Transverse colon (tissue), 4 donors: ENCODE measurements around the gene CRAT. TPM values are rescaled to one million over a fixed set of nuclear protein-coding genes. Genes with fewer than 3 reads are reported as not detected.

Source experiments
- DNase-seq: peaks from one replicate; pipeline ENCODE4 v3.0.0-alpha.2; 2019
- H3K27ac ChIP-seq, 4 donors: fragments of 200-600 bp; sonication (generic); 2 replicates each; pipeline ENCODE4 v1.5.1; 2016 to 2018; ENCODE audit warnings: inconsistent platforms in 4 of 4
- H3K27me3 ChIP-seq: fragments of 200-600 bp; sonication (generic); 2 replicates; pipeline ENCODE4 v1.5.1; 2017; ENCODE audit warnings: inconsistent platforms
- H3K36me3 ChIP-seq, 4 donors: fragments of 200-600 bp; sonication (generic); 2 replicates each; pipeline ENCODE4 v1.5.1; 2017 to 2019; ENCODE audit warnings: inconsistent platforms in 4 of 4
- H3K4me1 ChIP-seq, 4 donors: fragments of 200-600 bp; sonication (generic); 2 replicates each; pipeline ENCODE4 v1.5.1; 2017 to 2020; ENCODE audit warnings: inconsistent platforms in 4 of 4
- H3K4me3 ChIP-seq, 4 donors: fragments of 200-600 bp; sonication (generic); 1 replicate in 1 of 4; 2 replicates in 3 of 4; pipeline versions ENCODE4 v1.5.1 to v1.6.1; 2017 to 2019; ENCODE audit warnings: inconsistent platforms in 4 of 4
- H3K9me3 ChIP-seq, 2 donors: fragments of 200-600 bp; sonication (generic); 2 replicates each; pipeline ENCODE4 v1.5.1; 2017 to 2019; ENCODE audit warnings: inconsistent platforms in 2 of 2
- EP300 ChIP-seq: sonication (generic); formaldehyde crosslinking; IDR thresholded peaks from one replicate; pipeline ENCODE4 v1.6.1; 2017; ENCODE audit warnings: antibody characterized with exemption, low read depth
- POLR2A ChIP-seq: fragments of 450-650 bp; IDR thresholded peaks from one replicate; pipeline ENCODE4 v1.6.1; 2016; ENCODE audit warnings: antibody characterized with exemption, mild to moderate bottlenecking, moderate library complexity
- POLR2AphosphoS5 ChIP-seq, 3 donors: sonication (generic); formaldehyde crosslinking; IDR thresholded peaks; one replicate each; pipeline ENCODE4 v1.6.1; 2016; ENCODE audit warnings: antibody characterized with exemption in 3 of 3
- WGBS, 2 donors: methylation state at CpG; one replicate each; pipeline ENCODE4 v1.1.5; 2018; ENCODE audit warnings: low coverage in 1 of 2; 5-methylcytosine and 5-hydroxymethylcytosine counted together
- in situ Hi-C, 4 donors: fragments of 200-750 bp; cut with MboI; loops; one replicate each; pipeline versions ENCODE4 v1.15.0 to v1.15.1; 2017; ENCODE audit warnings: low sequenced_read_pairs in 3 of 4, low pct_ligation_motif_present in 1 of 4, low pct_unique_long_range_greater_than_20kb in 1 of 4
- intact Hi-C: fragments of 100-400 bp; cut with DNase I; formaldehyde crosslinking; loops from one replicate; pipeline ENCODE4 v1.15.1; 2023; ENCODE audit warnings: low total_unique reads
- total RNA-seq, 4 donors: library from RNA; depleted of rRNA; stranded (reverse); fragments of >200 nt; gene quantifications; one replicate each; pipeline ENCODE4 v1.1.0, GENCODE V29; 2016
- TF ChIP-seq, protein P1 (sequence below), 5 experiments: fragments of 200-600 bp in 3 of 5; fragments of 450-650 bp in 2 of 5; sonication (generic) in 3 of 5; IDR thresholded peaks; 1 replicate in 2 of 5; 2 replicates in 3 of 5; pipeline ENCODE4 v1.5.1; 2016 to 2017; ENCODE audit warnings: antibody characterized with exemption in 5 of 5, inconsistent platforms in 3 of 5, mild to moderate bottlenecking in 2 of 5, moderate library complexity in 1 of 5

The CRAT gene
- total RNA-seq, 4 donors from 2014 or later: 124 to 161 (median 136) TPM

DNA sequence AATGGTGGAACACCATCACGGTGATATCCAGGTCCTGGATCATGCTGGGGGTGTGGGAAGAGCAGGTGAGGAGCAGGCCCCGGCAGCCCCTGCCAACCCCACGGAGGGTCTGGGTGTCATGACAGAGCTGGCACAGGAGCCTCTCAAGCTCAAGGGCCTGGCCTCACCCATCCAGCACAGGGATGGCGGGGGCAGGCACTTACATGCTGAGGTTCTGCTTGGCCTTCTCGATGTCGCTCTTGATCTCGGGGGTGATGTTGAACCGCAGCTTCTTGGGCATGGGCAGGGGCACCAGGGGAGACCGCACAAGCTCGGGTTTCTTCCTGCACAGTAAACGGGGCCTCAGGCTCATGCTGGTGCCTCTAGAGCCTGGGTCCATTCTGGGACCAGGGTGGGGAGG, 12.3 kb downstream of the CRAT start:
- no peak for TF ChIP-seq POLR2AphosphoS5 (IDR thresholded peaks at IDR 0.05)
- TF ChIP-seq, protein P1, sequence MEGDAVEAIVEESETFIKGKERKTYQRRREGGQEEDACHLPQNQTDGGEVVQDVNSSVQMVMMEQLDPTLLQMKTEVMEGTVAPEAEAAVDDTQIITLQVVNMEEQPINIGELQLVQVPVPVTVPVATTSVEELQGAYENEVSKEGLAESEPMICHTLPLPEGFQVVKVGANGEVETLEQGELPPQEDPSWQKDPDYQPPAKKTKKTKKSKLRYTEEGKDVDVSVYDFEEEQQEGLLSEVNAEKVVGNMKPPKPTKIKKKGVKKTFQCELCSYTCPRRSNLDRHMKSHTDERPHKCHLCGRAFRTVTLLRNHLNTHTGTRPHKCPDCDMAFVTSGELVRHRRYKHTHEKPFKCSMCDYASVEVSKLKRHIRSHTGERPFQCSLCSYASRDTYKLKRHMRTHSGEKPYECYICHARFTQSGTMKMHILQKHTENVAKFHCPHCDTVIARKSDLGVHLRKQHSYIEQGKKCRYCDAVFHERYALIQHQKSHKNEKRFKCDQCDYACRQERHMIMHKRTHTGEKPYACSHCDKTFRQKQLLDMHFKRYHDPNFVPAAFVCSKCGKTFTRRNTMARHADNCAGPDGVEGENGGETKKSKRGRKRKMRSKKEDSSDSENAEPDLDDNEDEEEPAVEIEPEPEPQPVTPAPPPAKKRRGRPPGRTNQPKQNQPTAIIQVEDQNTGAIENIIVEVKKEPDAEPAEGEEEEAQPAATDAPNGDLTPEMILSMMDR (IDR thresholded peaks at IDR 0.05): no peak
- no peak for TF ChIP-seq POLR2A
- no peak for TF ChIP-seq EP300
- DNase-seq: no peak
- Histone ChIP-seq H3K9me3 (no peaks in the 10 kb centered on the region), H3K27ac (no peak overlapping the region), H3K4me1 (peaks cover 0 to 7% (median 3%) of the 10 kb centered on the region in 4 donors), H3K4me3 (no peak overlapping the region), H3K27me3 (no peaks in the 10 kb centered on the region), H3K36me3 (peaks cover 0 to 19% (median 8%) of the 10 kb centered on the region in 4 donors)
- intact Hi-C loops: no loop called here
- WGBS, 2 donors: 89% methylated on average over 8 of the region's 11 CpGs; no CpG with 5 or more reads in 1 of the 2 donors
- in situ Hi-C loops: no loop called here

DNA sequence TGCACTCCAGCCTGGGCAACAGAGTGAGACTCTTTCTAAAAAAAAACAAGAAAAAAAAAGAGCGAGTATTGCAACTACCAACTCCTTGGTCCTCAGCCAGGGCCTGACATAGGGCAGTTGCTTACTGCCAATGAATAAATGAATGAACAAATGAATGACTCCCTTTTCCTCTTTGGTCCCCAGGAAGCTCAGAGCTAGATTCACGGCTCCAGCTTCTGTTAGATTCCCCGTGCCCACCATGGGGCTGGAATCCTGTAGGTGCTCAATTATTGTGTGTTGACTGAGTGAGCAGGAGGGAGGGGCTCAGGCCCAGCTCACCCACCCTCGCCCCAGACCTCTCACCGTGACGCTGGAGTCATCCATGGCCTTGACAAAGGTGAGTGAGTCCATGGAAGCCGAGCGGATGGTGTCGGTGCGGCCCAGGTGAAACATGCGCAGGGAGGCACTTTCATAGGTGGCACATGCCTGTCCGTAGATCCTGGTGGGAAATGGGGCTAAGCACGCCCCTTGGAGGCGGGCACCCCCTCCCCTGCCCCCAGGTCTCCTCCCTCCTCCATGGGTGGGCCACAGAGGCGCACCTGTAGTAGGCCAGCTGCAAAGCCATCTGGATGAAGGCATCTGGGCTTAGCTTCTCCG, 12.8 kb downstream of the CRAT start:
- TF ChIP-seq POLR2A (no peak), POLR2AphosphoS5 (IDR thresholded peaks at IDR 0.05) (no peak), EP300 (no peak)
- TF ChIP-seq, protein P1 (IDR thresholded peaks at IDR 0.05): no peak
- 90 to 93% methylated on average over 2 to 7 of the region's 16 CpGs for WGBS, 2 donors
- peaks cover 0 to 19% (median 8%) of the 10 kb centered on the region in 4 donors for H3K36me3 ChIP-seq

DNA sequence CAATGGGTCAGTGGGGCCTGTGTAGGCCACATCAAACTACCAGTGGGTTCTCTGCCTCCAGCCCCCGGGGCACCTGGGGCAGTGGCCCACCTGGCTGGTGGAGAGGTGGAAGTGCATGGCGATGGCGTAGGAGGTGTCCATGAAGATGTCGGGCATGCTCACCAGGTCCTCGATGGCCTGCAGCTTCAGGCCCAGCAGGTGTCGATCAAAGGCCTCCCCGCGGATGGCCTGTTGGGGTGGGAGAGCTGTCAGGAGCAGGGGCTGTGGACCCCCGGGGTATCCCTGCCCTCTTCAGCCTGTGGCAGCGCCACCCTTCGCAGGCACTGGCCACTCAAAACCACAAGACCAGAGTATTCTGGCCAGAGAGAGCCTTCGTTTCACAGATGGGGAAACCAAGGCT, 14.7 kb downstream of the CRAT start:
- TF ChIP-seq EP300: no peak
- TF ChIP-seq POLR2AphosphoS5 (IDR thresholded peaks at IDR 0.05): no peak
- TF ChIP-seq, protein P1 (IDR thresholded peaks at IDR 0.05): no peak
- TF ChIP-seq POLR2A: no peak
- no peaks in the 10 kb centered on the region for H3K4me1 ChIP-seq
- H3K27ac ChIP-seq: no peak overlapping the region
- no peak for DNase-seq
- H3K9me3 ChIP-seq: no peaks in the 10 kb centered on the region
- no peak overlapping the region for H3K4me3 ChIP-seq
- intact Hi-C loops (no loop called here), in situ Hi-C loops (no loop called here)
- WGBS, 2 donors: 89% methylated on average over 12 of the region's 12 CpGs; no CpG with 5 or more reads in 1 of the 2 donors
- no peaks in the 10 kb centered on the region for H3K27me3 ChIP-seq
- peaks cover 0 to 19% (median 8%) of the 10 kb centered on the region in 4 donors for H3K36me3 ChIP-seq

More for the DNA sequence above, 12.8 kb downstream of the CRAT start:
- DNase-seq: no peak
- in situ Hi-C loops: no loop called here
- intact Hi-C loops: no loop called here
- Histone ChIP-seq H3K27me3 (no peaks in the 10 kb centered on the region), H3K9me3 (no peaks in the 10 kb centered on the region), H3K4me1 (peaks cover 0 to 2% (median under 1%) of the 10 kb centered on the region in 4 donors), H3K4me3 (no peak overlapping the region), H3K27ac (no peak overlapping the region)

DNA sequence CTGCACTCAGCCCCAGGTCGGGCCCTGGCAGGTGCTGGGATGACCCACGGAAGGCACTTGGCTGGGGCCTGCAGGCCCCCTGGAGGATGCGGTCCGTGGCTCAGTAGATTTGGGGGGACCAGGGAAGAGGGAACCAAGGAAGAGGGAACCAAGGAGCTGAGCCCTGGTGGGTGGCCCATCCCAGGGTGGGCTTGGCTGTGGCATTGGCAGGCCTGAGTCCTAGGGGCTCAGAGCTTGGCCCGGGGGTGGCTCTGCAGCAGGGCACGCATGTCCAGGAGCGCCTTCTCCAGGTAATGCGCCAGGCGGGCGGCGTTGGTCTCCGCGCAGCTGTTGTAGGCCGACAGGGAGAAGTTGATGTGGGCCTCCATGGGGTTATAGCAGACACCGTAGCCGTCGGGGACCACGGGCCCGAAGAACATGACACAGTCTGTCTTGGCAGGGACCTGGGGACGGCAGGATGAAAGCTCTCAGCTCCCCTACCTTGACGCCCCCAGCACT, 15.4 kb downstream of the CRAT start:
- Histone ChIP-seq H3K9me3 (no peaks in the 10 kb centered on the region), H3K4me1 (no peaks in the 10 kb centered on the region), H3K27me3 (no peaks in the 10 kb centered on the region), H3K36me3 (peaks cover 0 to 19% (median 9%) of the 10 kb centered on the region in 4 donors), H3K27ac (no peak overlapping the region), H3K4me3 (no peak overlapping the region)
- intact Hi-C loops (no loop called here), in situ Hi-C loops (no loop called here)
- WGBS, 2 donors: 97% methylated on average over 19 of the region's 21 CpGs; no CpG with 5 or more reads in 1 of the 2 donors
- no peak for DNase-seq
- TF ChIP-seq POLR2AphosphoS5 (IDR thresholded peaks at IDR 0.05) (no peak), EP300 (no peak), POLR2A (no peak)
- TF ChIP-seq, protein P1 (IDR thresholded peaks at IDR 0.05): no peak
